PC-9 (cell line): ENCODE measurements around the gene TBCD.

ENCODE experiments used
- CTCF ChIP-seq: fragments of 200-600 bp; sonication (generic); conservative IDR thresholded peaks from 2 replicates; pipeline ENCODE4 v1.6.1; 2017; ENCODE audit warnings: mixed run types, antibody characterized with exemption, mild to moderate bottlenecking, moderate library complexity
- EZH2 ChIP-seq: fragments of 200-600 bp; sonication (generic); IDR thresholded peaks from 2 replicates; pipeline ENCODE4 v1.8.0; 2017; ENCODE audit warnings: antibody characterized with exemption, low read depth

DNA sequence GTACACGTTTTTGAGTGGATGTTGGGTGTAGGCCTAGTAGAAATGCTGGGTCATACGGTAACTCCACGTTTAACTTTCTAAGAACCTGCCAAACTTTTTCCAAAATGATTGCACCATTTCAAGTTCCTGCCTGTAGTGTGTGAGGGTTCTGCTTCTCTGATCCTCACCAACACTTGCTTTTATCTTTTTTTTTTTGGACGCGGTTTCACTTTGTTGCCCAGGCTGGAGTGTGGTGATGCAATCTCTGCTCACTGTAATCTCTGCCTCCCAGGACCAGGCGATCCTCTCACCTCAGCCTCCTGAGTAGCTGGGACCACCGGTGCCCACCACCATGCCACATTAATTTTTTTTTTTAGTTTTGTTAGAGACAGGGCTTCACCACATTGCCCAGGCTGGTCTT, 64.5 kb downstream of the TBCD start:
- TF ChIP-seq CTCF (no peak), EZH2 (no peak)
